Measurements from ENCODE around the gene SP3. TPM values are rescaled to one million over a fixed set of nuclear protein-coding genes. Genes with fewer than 3 reads are reported as not detected.

SP3 gene
- total RNA-seq, 1 experiment from 2014 or later = 80.2 TPM

- BruUV-seq (replicated peaks) = no TSS peak
- CTCF ChIA-PET = interaction anchor here (0.5 kb wide), 1 partner anchor 94 kb away, joined by 9 read pairs; no protein-coding TSS in a partner anchor
- POLR2A ChIA-PET = no interaction called here
These were observed 81.0 kb downstream of the SP3 start for GRCh38 chr2:173884025-173884802.

GRCh38 chr2:173881886-173882285 lies 83.3 kb downstream of the SP3 start:
- TF ChIP-seq SIN3A (IDR thresholded peaks at IDR 0.05; ENCODE audit: borderline replicate concordance, insufficient read depth, low read depth, low read length) (no peak), POLR2AphosphoS5 (IDR thresholded peaks at IDR 0.05; ENCODE audit: low read depth, low read length) (no peak), CTCF (IDR thresholded peaks at IDR 0.05) (no peak), REST (IDR thresholded peaks at IDR 0.05; ENCODE audit: insufficient read depth in 1 of 2, low read depth in 2 of 2, low read length in 1 of 2) (no peak), TCF7L2 (IDR thresholded peaks at IDR 0.05; ENCODE audit: low read depth, low read length) (no peak)
- ChIA-PET CTCF (no interaction called here), POLR2A (no interaction called here)
- in situ Hi-C loops (cut with HindIII; ENCODE audit: low pct_unique_long_range_greater_than_20kb, low sequenced_read_pairs) (no loop called here), intact Hi-C loops (cut with micrococcal nuclease; ENCODE audit: unreplicated experiment) (no loop called here)
- Histone ChIP-seq H3K4me1 (ENCODE audit: control insufficient read depth, insufficient read depth, low read length) (no peaks in the 10 kb centered on the region), H3K4me3 (ENCODE audit: low read depth in 2 of 2, low read length in 2 of 2) (no peak overlapping the region), H3K9me3 (ENCODE audit: control insufficient read depth, insufficient read depth, low read depth, low read length) (no peaks in the 10 kb centered on the region), H3K27me3 (ENCODE audit: control insufficient read depth, insufficient read depth, low read length) (no peaks in the 10 kb centered on the region), H3K27ac (ENCODE audit: low read length) (no peak overlapping the region), H3K36me3 (ENCODE audit: control insufficient read depth, insufficient read depth, low read length) (no peaks in the 10 kb centered on the region)
- no peak for ATAC-seq
- no TSS peak for BruUV-seq (replicated peaks)
- no peak for DNase-seq (ENCODE audit: low read depth, low spot score)

More at GRCh38 chr2:173884025-173884802, 81.0 kb downstream of the SP3 start:
- TF ChIP-seq CTCF (IDR thresholded peaks at IDR 0.05) (peak; percentile 80), REST (IDR thresholded peaks at IDR 0.05; ENCODE audit: insufficient read depth in 1 of 2, low read depth in 2 of 2, low read length in 1 of 2) (no peak)
- H3K27ac ChIP-seq (ENCODE audit: low read length) = no peak overlapping the region
- intact Hi-C loops (cut with micrococcal nuclease; ENCODE audit: unreplicated experiment) = no loop called here
- DNase-seq (ENCODE audit: low read depth, low spot score) = peak; percentile 5
- H3K27me3 ChIP-seq (ENCODE audit: control insufficient read depth, insufficient read depth, low read length) = no peaks in the 10 kb centered on the region
- H3K36me3 ChIP-seq (ENCODE audit: control insufficient read depth, insufficient read depth, low read length) = no peaks in the 10 kb centered on the region
- no peak overlapping the region for H3K4me3 ChIP-seq (ENCODE audit: low read depth in 2 of 2, low read length in 2 of 2)
- no peaks in the 10 kb centered on the region for H3K9me3 ChIP-seq (ENCODE audit: control insufficient read depth, insufficient read depth, low read depth, low read length)
- no peaks in the 10 kb centered on the region for H3K4me1 ChIP-seq (ENCODE audit: control insufficient read depth, insufficient read depth, low read length)
- in situ Hi-C loops (cut with HindIII; ENCODE audit: low pct_unique_long_range_greater_than_20kb, low sequenced_read_pairs) = no loop called here
- ATAC-seq = peak; percentile 70; the same call in 1 of the 2 replicates

Measured in Panc1 (cell line).